GM19099 (cell line): Measurements from ENCODE around the gene LHX4.

ENCODE experiments used
- POLR2A ChIP-seq: IDR thresholded peaks from 3 replicates; pipeline ENCODE4 v1.6.1; 2011; ENCODE audit warnings: low read depth; ENCODE audit not compliant: insufficient read length; ENCODE audit errors: extremely low read depth

Gene LHX4

DNA sequence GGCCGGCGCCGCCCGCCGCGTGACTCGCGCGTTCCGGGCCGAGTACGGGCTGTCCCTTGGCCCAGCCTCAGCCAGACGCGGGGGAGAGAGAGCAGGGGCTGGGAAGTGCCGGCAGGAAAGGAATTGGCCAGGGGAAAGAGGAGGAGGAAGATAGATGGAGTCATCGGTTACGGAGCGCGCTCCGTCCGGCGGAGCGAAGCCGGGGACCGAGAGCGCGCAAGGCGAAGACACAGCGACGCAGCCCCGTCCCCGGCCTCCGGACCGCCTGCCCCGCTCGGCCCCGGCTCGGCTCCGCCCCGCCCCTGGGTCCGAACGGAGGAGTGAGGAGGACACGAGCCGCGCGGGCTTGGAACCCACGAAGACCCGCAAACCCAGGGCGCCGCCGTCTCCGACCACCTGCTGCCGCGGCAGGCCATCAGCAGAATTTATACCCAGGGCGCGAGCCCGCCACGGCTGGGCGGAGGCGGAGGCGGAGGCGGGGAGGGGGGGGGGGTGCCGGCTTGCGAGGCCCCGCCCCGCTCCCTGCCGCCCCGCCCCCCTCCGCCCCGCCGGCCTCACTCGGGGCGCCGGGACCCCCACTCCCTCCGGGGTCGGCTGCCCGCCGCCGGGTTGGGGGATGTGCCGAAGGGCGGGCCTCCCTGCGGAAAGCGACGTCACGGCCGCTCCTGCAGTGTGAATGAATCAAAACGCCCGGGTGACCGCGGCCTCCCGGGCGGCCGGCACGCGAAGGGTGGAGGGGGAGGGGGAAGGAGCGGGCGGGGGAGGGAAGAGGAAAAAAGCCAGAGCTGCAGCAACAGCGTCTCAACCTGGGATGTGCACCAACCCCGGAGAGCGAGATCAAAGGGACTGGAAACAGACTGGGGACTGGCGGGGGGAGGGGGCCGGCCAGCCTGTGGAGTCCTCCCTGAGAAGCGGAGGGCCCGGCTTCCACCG is at the start of gene LHX4:
Gene LHX4, plus strand, starts transcription at position 782 of the 933 bp plus-strand sequence. CDS start 266 bp downstream, outside the sequence.
- TF ChIP-seq POLR2A, result no peak

- TF ChIP-seq POLR2A, result no peak
These were observed 49.0 kb upstream of the LHX4 start for GRCh38 chr1:180181048-180181447.

- no peak for TF ChIP-seq POLR2A
These were observed 47.9 kb upstream of the LHX4 start for GRCh38 chr1:180181996-180182642.

DNA sequence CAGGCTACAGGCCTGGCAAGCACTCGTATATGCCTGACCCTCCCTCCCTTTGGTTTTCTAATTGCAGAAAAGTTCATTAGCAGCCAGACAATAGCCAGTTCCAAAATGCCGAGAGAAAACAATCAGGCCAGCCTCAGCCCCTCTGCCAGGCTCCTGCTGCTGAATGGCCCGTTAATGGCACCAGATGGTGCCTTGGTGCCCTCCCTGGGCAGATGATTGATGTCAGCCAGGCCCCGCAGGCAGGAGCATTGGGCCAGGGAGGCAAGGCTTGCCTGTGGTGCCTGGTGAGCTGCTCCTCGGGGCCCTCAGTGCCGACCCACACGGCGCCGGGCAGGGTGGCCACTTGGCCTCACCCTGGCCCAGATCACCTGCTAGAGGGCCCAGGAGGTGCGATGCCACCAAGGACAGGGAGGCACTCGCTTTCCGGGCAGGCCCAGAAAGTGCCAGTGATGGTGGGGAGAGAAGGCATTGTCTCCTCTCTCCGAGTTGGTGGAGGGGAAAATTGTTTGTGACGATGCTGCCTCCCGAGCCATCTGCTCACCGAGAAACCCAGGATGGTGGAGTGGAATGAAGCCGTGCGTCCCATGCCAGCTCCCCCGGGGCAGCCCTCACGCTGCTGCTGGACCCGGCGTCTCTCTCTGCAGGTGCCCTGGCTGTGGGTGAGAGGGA is 47.3 kb upstream of the LHX4 start:
- TF ChIP-seq POLR2A, result no peak

- no peak for TF ChIP-seq POLR2A
These were observed 46.6 kb upstream of the LHX4 start for GRCh38 chr1:180183426-180183825.

- TF ChIP-seq POLR2A, result no peak
These were observed 46.0 kb upstream of the LHX4 start for GRCh38 chr1:180184041-180184440.

DNA sequence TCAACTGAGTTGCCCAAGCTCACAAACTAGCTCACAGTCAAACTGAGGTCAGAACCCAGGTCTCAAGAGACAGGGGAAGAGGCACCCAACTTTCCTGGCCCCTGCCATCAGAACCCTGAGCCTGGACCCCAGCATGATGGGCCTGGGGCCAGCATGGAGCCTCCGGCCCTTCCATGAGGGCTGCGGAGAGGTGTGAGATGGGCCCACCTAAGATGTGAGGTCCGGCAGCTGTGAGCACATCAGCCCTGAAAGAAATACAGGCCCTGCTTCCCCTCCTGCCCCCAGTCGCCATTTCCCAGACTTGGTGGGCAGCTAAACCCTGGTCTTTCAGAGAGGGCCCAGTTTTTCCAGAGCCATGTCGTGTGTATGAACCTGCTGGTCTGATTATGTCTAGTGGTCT is 44.8 kb upstream of the LHX4 start:
- no peak for TF ChIP-seq POLR2A

- no peak for TF ChIP-seq POLR2A
These were observed 44.0 kb upstream of the LHX4 start for GRCh38 chr1:180185971-180186645.

GRCh38 chr1:180186831-180187230 is 43.2 kb upstream of the LHX4 start:
- TF ChIP-seq POLR2A, result no peak

- no peak for TF ChIP-seq POLR2A
These were observed 42.4 kb upstream of the LHX4 start for GRCh38 chr1:180187626-180188025.

GRCh38 chr1:180188091-180188506 is 42.0 kb upstream of the LHX4 start:
- TF ChIP-seq POLR2A, result no peak

DNA sequence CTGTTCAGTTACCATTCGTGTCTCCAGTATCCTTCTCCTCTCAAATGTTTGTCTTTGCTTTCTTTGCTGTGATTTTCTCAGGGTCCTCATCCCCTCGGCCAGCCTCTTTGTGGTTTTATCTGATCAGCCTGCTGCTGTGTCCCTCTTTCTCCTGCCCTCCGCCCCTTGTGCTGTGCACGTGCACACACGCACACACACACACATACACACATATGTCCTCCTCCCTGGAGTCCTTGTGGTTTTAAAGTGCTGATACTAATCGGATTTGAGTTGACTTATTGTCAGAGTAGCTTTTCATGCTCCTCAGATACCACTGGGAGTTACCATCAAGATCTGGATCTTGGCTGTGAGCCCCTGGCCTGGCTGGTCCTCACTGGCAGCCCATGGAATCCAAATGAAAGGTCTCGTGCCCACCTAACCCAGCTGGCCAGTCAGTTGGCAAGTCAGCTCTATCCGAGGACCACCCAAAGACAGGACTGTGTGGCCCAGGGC is 41.3 kb upstream of the LHX4 start:
- no peak for TF ChIP-seq POLR2A

DNA sequence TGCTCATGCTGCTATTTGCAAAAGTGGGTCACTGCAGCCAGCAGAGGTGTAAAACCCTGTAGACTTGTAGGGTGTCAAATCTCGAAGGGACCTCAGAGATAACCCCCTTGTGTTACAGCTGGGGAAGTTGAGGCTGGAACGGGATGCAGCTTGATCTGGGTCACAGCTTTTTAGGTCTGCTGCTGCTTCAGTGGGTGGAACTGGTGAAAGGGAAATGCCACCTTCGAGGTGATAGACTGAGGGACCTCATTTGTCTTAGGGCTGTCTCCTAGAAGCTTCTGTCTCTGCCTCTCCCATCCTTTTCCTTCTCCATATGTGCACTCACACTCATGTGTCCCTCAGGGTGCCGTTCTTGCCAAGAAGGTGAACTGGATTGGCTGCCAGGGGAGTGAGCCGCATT is 40.0 kb upstream of the LHX4 start:
- no peak for TF ChIP-seq POLR2A

DNA sequence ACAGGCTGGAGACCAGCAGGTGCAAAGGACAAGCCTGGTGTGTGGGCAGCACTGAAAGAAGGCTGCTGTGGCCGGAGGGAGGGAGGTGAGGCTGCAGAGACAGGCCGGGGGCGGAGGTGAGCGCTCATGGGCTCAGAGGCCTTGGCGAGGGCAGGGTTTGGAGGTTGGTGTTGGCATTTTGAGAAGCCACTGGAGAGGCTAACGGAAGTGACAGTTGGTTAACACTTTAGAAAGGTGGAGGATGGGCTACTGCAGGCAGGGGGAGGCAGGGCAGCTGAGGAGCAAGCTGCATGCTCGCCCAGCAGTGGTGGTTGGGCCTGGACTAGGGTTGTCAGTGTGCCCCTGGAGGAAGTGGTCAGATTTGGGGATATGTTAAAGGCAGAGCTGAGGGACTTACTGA is 37.9 kb upstream of the LHX4 start:
- TF ChIP-seq POLR2A, result no peak

GRCh38 chr1:180193141-180194047 is 36.7 kb upstream of the LHX4 start:
- no peak for TF ChIP-seq POLR2A

DNA sequence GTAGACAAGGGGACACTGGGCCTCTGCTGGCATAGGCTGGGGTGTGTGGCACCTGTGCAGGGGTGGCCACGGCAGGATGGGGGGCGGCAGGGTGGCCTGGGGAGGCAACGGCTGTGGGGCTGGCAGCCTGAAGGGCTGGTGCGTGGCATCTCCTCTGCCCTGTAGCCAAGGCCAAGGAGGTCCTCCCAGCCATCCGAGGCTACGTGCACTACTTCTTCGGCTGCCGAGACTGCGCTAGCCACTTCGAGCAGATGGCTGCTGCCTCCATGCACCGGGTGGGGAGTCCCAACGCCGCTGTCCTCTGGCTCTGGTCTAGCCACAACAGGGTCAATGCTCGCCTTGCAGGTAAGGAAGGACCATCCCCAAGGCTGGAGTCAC is 36.0 kb upstream of the LHX4 start:
- TF ChIP-seq POLR2A, result no peak
